Neural progenitor cell (in vitro differentiated cells): ENCODE measurements around the gene DIS3L2. TPM values are rescaled to one million over a fixed set of nuclear protein-coding genes. Genes with fewer than 3 reads are reported as not detected.

Source experiments
- DNase-seq: peaks from one replicate; pipeline ENCODE4 v3.0.0-alpha.2; 2016; ENCODE audit warnings: low spot score
- H2AFZ ChIP-seq: fragments of 200-600 bp; sonication (generic); replicated peaks from 2 replicates; pipeline ENCODE4 v1.6.1; 2016; ENCODE audit warnings: antibody characterized with exemption
- H3F3A ChIP-seq: fragments of 200-600 bp; sonication (generic); 2 replicates; pipeline ENCODE4 v1.6.1; 2016; ENCODE audit warnings: antibody characterized with exemption, low read depth
- H3K27ac ChIP-seq: fragments of 200-600 bp; sonication (generic); 2 replicates; pipeline ENCODE4 v1.5.1; 2016; ENCODE audit warnings: mild to moderate bottlenecking
- H3K27me3 ChIP-seq: fragments of 200-600 bp; sonication (generic); 2 replicates; pipeline ENCODE4 v1.6.1; 2016; ENCODE audit warnings: mild to moderate bottlenecking, moderate library complexity
- H3K36me3 ChIP-seq: fragments of 200-600 bp; sonication (generic); 2 replicates; pipeline ENCODE4 v1.5.1; 2016
- H3K4me1 ChIP-seq: fragments of 200-600 bp; sonication (generic); 2 replicates; pipeline ENCODE4 v1.6.1; 2016; ENCODE audit warnings: mixed run types
- H3K4me2 ChIP-seq: fragments of 200-600 bp; sonication (generic); 2 replicates; pipeline ENCODE4 v1.6.1; 2016
- H3K4me3 ChIP-seq: fragments of 200-600 bp; sonication (generic); 2 replicates; pipeline ENCODE4 v1.5.1; 2016
- H3K79me2 ChIP-seq: fragments of 200-600 bp; sonication (generic); 2 replicates; pipeline ENCODE4 v1.6.1; 2016; ENCODE audit warnings: low read depth
- H3K9ac ChIP-seq: fragments of 200-600 bp; sonication (generic); 2 replicates; pipeline ENCODE4 v1.6.1; 2016
- H3K9me3 ChIP-seq: fragments of 200-600 bp; sonication (generic); 2 replicates; pipeline ENCODE4 v1.5.1; 2016; ENCODE audit warnings: low read depth
- H4K20me1 ChIP-seq: fragments of 200-600 bp; sonication (generic); 2 replicates; pipeline ENCODE4 v1.6.1; 2016; ENCODE audit warnings: low read depth
- H3K27ac Mint-ChIP-seq: 3 replicates; pipeline ENCODE4 v1.8.0; 2021; ENCODE audit warnings: mixed read lengths
- H3K27me3 Mint-ChIP-seq: 2 replicates; pipeline ENCODE4 v1.8.0; 2022; ENCODE audit warnings: low read depth, mild to moderate bottlenecking, inconsistent platforms, moderate library complexity, mixed read lengths; ENCODE audit not compliant: insufficient read depth
- H3K36me3 Mint-ChIP-seq: 3 replicates; pipeline ENCODE4 v1.8.0; 2021; ENCODE audit warnings: mixed read lengths
- H3K4me1 Mint-ChIP-seq: 3 replicates; pipeline ENCODE4 v1.8.0; 2021; ENCODE audit warnings: mixed read lengths
- H3K4me3 Mint-ChIP-seq: 3 replicates; pipeline ENCODE4 v1.8.0; 2021; ENCODE audit warnings: mild to moderate bottlenecking, moderate library complexity, mixed read lengths
- H3K9me3 Mint-ChIP-seq: 3 replicates; pipeline ENCODE4 v1.8.0; 2020; ENCODE audit warnings: mixed read lengths
- EZH2 ChIP-seq: fragments of 200-600 bp; sonication (generic); IDR thresholded peaks from 2 replicates; pipeline ENCODE4 v1.6.1; 2017; ENCODE audit warnings: antibody characterized with exemption, mild to moderate bottlenecking, moderate library complexity
- EZH2phosphoT487 ChIP-seq: fragments of 200-600 bp; sonication (generic); IDR thresholded peaks from 2 replicates; pipeline ENCODE4 v1.6.1; 2017; ENCODE audit warnings: antibody characterized with exemption
- total RNA-seq: library from RNA; depleted of rRNA; stranded (reverse); fragments of >200 nt; gene quantifications from 2 replicates; pipeline ENCODE4 v1.2.3, GENCODE V29; 2015; ENCODE audit warnings: low replicate concordance
- TF ChIP-seq, protein P1 (sequence below): fragments of 200-600 bp; sonication (generic); IDR thresholded peaks from 2 replicates; pipeline ENCODE4 v1.5.1; 2017; ENCODE audit warnings: antibody characterized with exemption, mild to moderate bottlenecking

DIS3L2 gene
- total RNA-seq, 1 donor from 2014 or later: 23.2 TPM

DNA sequence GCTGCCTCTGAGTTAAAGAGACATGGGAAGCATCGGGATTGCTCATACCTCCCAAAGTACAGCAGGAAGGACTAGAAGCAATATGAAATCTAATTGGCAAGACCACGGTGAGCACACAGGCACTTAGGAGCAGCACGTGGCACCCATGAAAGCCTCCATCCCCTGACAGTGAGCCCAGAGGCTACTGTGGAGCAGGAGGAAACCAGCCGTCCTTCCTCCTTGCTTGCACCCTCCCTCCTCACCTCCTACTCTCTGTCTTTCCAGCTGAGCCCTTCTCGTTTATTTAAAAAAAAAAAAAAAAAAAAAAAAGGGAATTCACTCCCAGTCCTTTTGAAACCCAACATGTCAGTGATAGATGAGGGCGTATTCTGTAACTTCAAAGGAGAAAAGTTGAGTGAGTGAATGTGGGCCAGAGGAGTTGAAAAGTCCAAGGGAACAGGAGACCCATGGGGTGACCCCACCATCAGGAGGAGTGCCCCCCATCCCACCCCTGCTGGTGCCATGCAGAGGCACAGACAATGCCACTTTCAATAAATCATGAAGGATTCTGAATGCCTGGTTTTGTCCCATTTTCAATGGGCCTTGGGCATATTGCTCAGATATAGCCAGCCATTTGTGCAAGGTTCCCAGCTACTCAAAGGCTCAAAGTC, 320.5 kb downstream of the DIS3L2 start:
- Histone ChIP-seq H3K9ac (no peak overlapping the region), H3K36me3 (no peaks in the 10 kb centered on the region), H2AFZ (no peak overlapping the region), H3K9me3 (no peaks in the 10 kb centered on the region), H4K20me1 (no peaks in the 10 kb centered on the region), H3K4me2 (peak overlapping the region; percentile 57), H3K79me2 (no peaks in the 10 kb centered on the region), H3K4me3 (no peak overlapping the region), H3K27me3 (no peaks in the 10 kb centered on the region), H3K27ac (peak overlapping the region; percentile 29), H3K4me1 (peaks cover 17% of the 10 kb centered on the region), H3F3A (peaks cover 8% of the 10 kb centered on the region)
- DNase-seq: no peak
- Mint-ChIP-seq H3K36me3 (peaks cover 15% of the 10 kb centered on the region), H3K4me1 (peaks cover 39% of the 10 kb centered on the region), H3K4me3 (peak overlapping the region; percentile 46), H3K9me3 (peaks cover 5% of the 10 kb centered on the region), H3K27me3 (peaks cover 6% of the 10 kb centered on the region), H3K27ac (peak overlapping the region; percentile 87)
- no peak for TF ChIP-seq EZH2
- TF ChIP-seq, protein P1, sequence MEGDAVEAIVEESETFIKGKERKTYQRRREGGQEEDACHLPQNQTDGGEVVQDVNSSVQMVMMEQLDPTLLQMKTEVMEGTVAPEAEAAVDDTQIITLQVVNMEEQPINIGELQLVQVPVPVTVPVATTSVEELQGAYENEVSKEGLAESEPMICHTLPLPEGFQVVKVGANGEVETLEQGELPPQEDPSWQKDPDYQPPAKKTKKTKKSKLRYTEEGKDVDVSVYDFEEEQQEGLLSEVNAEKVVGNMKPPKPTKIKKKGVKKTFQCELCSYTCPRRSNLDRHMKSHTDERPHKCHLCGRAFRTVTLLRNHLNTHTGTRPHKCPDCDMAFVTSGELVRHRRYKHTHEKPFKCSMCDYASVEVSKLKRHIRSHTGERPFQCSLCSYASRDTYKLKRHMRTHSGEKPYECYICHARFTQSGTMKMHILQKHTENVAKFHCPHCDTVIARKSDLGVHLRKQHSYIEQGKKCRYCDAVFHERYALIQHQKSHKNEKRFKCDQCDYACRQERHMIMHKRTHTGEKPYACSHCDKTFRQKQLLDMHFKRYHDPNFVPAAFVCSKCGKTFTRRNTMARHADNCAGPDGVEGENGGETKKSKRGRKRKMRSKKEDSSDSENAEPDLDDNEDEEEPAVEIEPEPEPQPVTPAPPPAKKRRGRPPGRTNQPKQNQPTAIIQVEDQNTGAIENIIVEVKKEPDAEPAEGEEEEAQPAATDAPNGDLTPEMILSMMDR: no peak
- no peak for TF ChIP-seq EZH2phosphoT487

DNA sequence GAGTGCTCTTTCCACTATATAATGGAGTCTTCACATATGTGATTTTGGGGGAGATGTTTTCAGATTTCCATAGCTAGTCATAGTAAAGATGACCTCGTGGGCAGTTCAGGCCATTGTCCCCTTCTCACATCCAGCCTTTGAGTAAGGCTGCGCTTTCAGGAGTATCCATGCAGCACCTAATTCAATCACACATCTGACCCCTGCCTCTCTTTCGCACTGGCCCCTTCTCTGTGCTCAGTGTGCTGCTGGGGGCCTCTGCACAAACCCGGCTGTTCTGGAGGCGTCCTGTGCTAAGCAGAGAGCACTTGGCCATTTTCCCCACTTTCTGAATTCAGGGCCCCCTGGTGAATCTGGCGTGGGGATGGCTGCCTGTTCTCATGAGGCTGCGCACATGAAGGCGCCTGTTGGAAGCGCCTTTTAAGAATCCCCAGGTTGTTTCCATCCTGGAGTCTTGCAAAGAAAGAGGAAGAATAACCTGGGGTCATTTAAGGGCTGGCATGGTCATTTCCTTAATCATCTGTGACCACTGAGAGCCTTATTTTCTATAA, 321.1 kb downstream of the DIS3L2 start:
- TF ChIP-seq, protein P1: no peak
- no peak for TF ChIP-seq EZH2phosphoT487
- TF ChIP-seq EZH2: no peak
- H3K36me3 Mint-ChIP-seq: peaks cover 14% of the 10 kb centered on the region
- H3K4me3 Mint-ChIP-seq: peak overlapping the region; percentile 25
- Histone ChIP-seq H3K9ac (no peak overlapping the region), H3K27ac (peak overlapping the region; percentile 29), H3K36me3 (no peaks in the 10 kb centered on the region), H3K79me2 (no peaks in the 10 kb centered on the region), H4K20me1 (no peaks in the 10 kb centered on the region), H3K9me3 (no peaks in the 10 kb centered on the region), H3K4me1 (peaks cover 14% of the 10 kb centered on the region), H3K4me3 (no peak overlapping the region), H3K4me2 (peak overlapping the region; percentile 57), H3K27me3 (no peaks in the 10 kb centered on the region), H2AFZ (no peak overlapping the region), H3F3A (peaks cover 8% of the 10 kb centered on the region)
- peaks cover 40% of the 10 kb centered on the region for H3K4me1 Mint-ChIP-seq
- H3K27me3 Mint-ChIP-seq: peaks cover 6% of the 10 kb centered on the region
- H3K9me3 Mint-ChIP-seq: peaks cover 5% of the 10 kb centered on the region
- peak overlapping the region; percentile 87 for H3K27ac Mint-ChIP-seq
- DNase-seq: peak; percentile 51

DNA sequence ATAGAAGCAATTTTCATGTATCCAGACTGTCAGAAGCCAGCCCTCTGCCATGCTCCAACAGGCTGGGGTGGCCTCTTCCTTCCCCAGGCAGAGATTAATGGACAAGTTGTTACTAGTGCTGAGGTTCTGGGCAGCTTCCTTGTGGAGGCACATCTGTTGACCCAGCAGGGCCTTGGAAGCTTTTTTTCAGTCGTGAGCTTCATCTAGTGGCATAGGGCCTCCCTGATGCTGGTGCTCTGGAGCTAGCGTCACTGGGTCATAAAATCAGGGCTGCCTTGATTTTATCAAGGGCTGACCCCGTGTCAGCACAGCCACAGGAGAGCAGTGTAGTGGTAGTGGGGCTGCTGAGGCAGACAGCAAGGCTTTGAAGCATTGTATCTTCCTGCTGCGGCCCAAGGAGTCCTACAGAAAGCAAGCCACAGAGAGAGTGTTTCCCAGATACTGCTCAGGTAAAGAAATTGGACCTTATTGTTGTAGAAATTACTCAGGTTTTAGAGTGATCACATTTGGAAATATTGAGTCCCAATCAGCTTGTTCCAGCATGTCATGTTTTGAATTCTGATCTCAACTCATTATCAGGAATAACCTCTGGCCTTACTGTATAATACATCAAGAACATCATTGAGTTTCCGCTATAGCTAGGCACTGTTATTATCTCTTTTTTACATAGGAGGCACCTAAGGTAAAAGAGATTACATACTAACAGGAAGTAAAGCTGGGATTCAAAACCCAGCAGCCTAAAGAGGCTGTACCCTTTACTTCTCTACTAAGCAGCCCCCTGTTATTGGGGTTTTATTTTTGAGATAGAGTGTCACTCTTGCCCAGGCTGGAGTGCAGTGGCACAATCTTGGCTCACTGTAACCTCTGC, 324.7 kb downstream of the DIS3L2 start:
- H3K27me3 Mint-ChIP-seq: peaks cover 10% of the 10 kb centered on the region
- no peaks in the 10 kb centered on the region for H3K36me3 ChIP-seq
- no peak for DNase-seq
- H3K9me3 Mint-ChIP-seq: no peaks in the 10 kb centered on the region
- no peaks in the 10 kb centered on the region for H4K20me1 ChIP-seq
- no peak overlapping the region for H3K9ac ChIP-seq
- TF ChIP-seq EZH2phosphoT487: no peak
- TF ChIP-seq, protein P1: no peak
- TF ChIP-seq EZH2: no peak
- H3K79me2 ChIP-seq: no peaks in the 10 kb centered on the region
- no peak overlapping the region for H3K27ac ChIP-seq
- no peak overlapping the region for H3K4me3 ChIP-seq
- peaks cover 14% of the 10 kb centered on the region for H3K4me1 ChIP-seq
- H3K36me3 Mint-ChIP-seq: peaks cover 3% of the 10 kb centered on the region
- no peak overlapping the region for H3K27ac Mint-ChIP-seq
- peaks cover 8% of the 10 kb centered on the region for H3F3A ChIP-seq
- H3K9me3 ChIP-seq: no peaks in the 10 kb centered on the region
- H3K4me2 ChIP-seq: no peak overlapping the region
- peaks cover 35% of the 10 kb centered on the region for H3K4me1 Mint-ChIP-seq
- H3K4me3 Mint-ChIP-seq: no peak overlapping the region
- no peaks in the 10 kb centered on the region for H3K27me3 ChIP-seq
- no peak overlapping the region for H2AFZ ChIP-seq
